ENCODE data around the gene RASA3. TPM values are rescaled to one million over a fixed set of nuclear protein-coding genes. Genes with fewer than 3 reads are reported as not detected.

Gene RASA3
- polyA plus RNA-seq, 1 donor from 2014 or later, result 8.5 TPM

- H3K27ac ChIP-seq (ENCODE audit: low read length), result no peak overlapping the region
- H3K79me2 ChIP-seq (replicated peaks; ENCODE audit: insufficient read depth, low read length), result no peaks in the 10 kb centered on the region
- TF ChIP-seq RAD21 (conservative IDR thresholded peaks at IDR 0.05), result no peak
- TF ChIP-seq TAF1 (IDR thresholded peaks at IDR 0.05; ENCODE audit: low read depth), result no peak
These were observed 29.7 kb downstream of the RASA3 start for GRCh38 chr13:114102521-114103288.

DNA sequence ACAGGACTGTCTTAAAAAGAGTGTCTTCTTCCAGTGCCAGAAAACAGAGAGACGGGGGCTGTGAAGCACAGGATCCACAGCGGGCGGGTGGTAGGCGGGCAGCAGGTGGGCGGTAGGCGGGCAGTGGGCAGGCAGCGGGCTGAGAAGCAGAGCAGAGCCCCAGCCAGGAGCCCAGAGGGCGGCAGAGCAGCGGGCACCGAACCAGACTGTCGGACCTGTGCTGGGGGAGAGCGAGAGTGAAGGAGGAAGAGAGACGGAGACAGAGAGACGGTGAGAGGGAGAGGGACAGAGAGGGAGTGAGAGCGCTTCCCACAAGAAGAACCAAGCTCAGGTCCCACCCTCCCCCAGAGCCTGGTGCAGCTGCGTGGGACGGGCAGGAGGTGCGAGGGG, 30.3 kb downstream of the RASA3 start:
- Histone ChIP-seq H3K36me3 (ENCODE audit: insufficient read depth, low read length) (no peaks in the 10 kb centered on the region), H3K9me2 (ENCODE audit: insufficient read depth, low read length) (no peaks in the 10 kb centered on the region), H3K27ac (ENCODE audit: low read length) (no peak overlapping the region), H4K20me1 (ENCODE audit: insufficient read depth) (no peaks in the 10 kb centered on the region), H2AFZ (ENCODE audit: low read depth, low read length) (no peak overlapping the region), H3K9ac (ENCODE audit: low read length) (no peak overlapping the region), H3K79me2 (replicated peaks; ENCODE audit: insufficient read depth, low read length) (no peaks in the 10 kb centered on the region), H3K4me3 (ENCODE audit: low read length) (no peak overlapping the region), H3F3A (ENCODE audit: insufficient read depth, low read length, poor library complexity, severe bottlenecking) (no peaks in the 10 kb centered on the region), H3K4me2 (ENCODE audit: low read length) (no peak overlapping the region), H3K27me3 (ENCODE audit: insufficient read depth, low read depth, low read length) (no peaks in the 10 kb centered on the region), H3K9me3 (ENCODE audit: low read length) (no peaks in the 10 kb centered on the region)
- TF ChIP-seq RAD21 (conservative IDR thresholded peaks at IDR 0.05) (no peak), EP300 (conservative IDR thresholded peaks at IDR 0.05; ENCODE audit: poor library complexity, severe bottlenecking) (no peak), TAF1 (IDR thresholded peaks at IDR 0.05; ENCODE audit: low read depth) (no peak), SMC3 (conservative IDR thresholded peaks at IDR 0.05; ENCODE audit: poor library complexity) (no peak), POLR2AphosphoS5 (IDR thresholded peaks at IDR 0.05) (no peak), MXI1 (conservative IDR thresholded peaks at IDR 0.05; ENCODE audit: poor library complexity, severe bottlenecking) (no peak), EZH2 (IDR thresholded peaks at IDR 0.05; ENCODE audit: borderline replicate concordance, insufficient read depth, low read length, poor library complexity, severe bottlenecking) (no peak)
- TF ChIP-seq, protein P1, sequence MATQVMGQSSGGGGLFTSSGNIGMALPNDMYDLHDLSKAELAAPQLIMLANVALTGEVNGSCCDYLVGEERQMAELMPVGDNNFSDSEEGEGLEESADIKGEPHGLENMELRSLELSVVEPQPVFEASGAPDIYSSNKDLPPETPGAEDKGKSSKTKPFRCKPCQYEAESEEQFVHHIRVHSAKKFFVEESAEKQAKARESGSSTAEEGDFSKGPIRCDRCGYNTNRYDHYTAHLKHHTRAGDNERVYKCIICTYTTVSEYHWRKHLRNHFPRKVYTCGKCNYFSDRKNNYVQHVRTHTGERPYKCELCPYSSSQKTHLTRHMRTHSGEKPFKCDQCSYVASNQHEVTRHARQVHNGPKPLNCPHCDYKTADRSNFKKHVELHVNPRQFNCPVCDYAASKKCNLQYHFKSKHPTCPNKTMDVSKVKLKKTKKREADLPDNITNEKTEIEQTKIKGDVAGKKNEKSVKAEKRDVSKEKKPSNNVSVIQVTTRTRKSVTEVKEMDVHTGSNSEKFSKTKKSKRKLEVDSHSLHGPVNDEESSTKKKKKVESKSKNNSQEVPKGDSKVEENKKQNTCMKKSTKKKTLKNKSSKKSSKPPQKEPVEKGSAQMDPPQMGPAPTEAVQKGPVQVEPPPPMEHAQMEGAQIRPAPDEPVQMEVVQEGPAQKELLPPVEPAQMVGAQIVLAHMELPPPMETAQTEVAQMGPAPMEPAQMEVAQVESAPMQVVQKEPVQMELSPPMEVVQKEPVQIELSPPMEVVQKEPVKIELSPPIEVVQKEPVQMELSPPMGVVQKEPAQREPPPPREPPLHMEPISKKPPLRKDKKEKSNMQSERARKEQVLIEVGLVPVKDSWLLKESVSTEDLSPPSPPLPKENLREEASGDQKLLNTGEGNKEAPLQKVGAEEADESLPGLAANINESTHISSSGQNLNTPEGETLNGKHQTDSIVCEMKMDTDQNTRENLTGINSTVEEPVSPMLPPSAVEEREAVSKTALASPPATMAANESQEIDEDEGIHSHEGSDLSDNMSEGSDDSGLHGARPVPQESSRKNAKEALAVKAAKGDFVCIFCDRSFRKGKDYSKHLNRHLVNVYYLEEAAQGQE (IDR thresholded peaks at IDR 0.05; ENCODE audit: borderline replicate concordance), result no peak
- TF ChIP-seq, protein P2, sequence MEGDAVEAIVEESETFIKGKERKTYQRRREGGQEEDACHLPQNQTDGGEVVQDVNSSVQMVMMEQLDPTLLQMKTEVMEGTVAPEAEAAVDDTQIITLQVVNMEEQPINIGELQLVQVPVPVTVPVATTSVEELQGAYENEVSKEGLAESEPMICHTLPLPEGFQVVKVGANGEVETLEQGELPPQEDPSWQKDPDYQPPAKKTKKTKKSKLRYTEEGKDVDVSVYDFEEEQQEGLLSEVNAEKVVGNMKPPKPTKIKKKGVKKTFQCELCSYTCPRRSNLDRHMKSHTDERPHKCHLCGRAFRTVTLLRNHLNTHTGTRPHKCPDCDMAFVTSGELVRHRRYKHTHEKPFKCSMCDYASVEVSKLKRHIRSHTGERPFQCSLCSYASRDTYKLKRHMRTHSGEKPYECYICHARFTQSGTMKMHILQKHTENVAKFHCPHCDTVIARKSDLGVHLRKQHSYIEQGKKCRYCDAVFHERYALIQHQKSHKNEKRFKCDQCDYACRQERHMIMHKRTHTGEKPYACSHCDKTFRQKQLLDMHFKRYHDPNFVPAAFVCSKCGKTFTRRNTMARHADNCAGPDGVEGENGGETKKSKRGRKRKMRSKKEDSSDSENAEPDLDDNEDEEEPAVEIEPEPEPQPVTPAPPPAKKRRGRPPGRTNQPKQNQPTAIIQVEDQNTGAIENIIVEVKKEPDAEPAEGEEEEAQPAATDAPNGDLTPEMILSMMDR (IDR thresholded peaks at IDR 0.05; ENCODE audit: poor library complexity, severe bottlenecking), result no peak

More at GRCh38 chr13:114102521-114103288, 29.7 kb downstream of the RASA3 start:
- H3K9me3 ChIP-seq (ENCODE audit: low read length), result no peaks in the 10 kb centered on the region
- no peaks in the 10 kb centered on the region for H3K36me3 ChIP-seq (ENCODE audit: insufficient read depth, low read length)
- no peak overlapping the region for H3K9ac ChIP-seq (ENCODE audit: low read length)
- H3K4me3 ChIP-seq (ENCODE audit: low read length), result no peak overlapping the region
- no peaks in the 10 kb centered on the region for H3K9me2 ChIP-seq (ENCODE audit: insufficient read depth, low read length)
- no peaks in the 10 kb centered on the region for H3F3A ChIP-seq (ENCODE audit: insufficient read depth, low read length, poor library complexity, severe bottlenecking)
- no peaks in the 10 kb centered on the region for H4K20me1 ChIP-seq (ENCODE audit: insufficient read depth)
- no peak overlapping the region for H3K4me2 ChIP-seq (ENCODE audit: low read length)
- H2AFZ ChIP-seq (ENCODE audit: low read depth, low read length), result no peak overlapping the region
- H3K27me3 ChIP-seq (ENCODE audit: insufficient read depth, low read depth, low read length), result no peaks in the 10 kb centered on the region
